ENCODE data around the gene PRAMEF13.

- TF ChIP-seq BMI1 (IDR thresholded peaks at IDR 0.05; ENCODE audit: borderline replicate concordance): no peak
- no peak for TF ChIP-seq NRF1 (conservative IDR thresholded peaks at IDR 0.05; ENCODE audit: low read depth, low read length)
- TF ChIP-seq PKNOX1 (IDR thresholded peaks at IDR 0.05): no peak
- no peak for TF ChIP-seq NBN (IDR thresholded peaks at IDR 0.05)
- no peak for TF ChIP-seq SREBF2 (IDR thresholded peaks at IDR 0.05; ENCODE audit: low read length)
- TF ChIP-seq, protein P1, sequence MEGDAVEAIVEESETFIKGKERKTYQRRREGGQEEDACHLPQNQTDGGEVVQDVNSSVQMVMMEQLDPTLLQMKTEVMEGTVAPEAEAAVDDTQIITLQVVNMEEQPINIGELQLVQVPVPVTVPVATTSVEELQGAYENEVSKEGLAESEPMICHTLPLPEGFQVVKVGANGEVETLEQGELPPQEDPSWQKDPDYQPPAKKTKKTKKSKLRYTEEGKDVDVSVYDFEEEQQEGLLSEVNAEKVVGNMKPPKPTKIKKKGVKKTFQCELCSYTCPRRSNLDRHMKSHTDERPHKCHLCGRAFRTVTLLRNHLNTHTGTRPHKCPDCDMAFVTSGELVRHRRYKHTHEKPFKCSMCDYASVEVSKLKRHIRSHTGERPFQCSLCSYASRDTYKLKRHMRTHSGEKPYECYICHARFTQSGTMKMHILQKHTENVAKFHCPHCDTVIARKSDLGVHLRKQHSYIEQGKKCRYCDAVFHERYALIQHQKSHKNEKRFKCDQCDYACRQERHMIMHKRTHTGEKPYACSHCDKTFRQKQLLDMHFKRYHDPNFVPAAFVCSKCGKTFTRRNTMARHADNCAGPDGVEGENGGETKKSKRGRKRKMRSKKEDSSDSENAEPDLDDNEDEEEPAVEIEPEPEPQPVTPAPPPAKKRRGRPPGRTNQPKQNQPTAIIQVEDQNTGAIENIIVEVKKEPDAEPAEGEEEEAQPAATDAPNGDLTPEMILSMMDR (IDR thresholded peaks at IDR 0.05 in 2 of 3, conservative IDR thresholded peaks at IDR 0.05 in 1 of 3; ENCODE audit: control insufficient read depth in 2 of 3, extremely low read depth in 1 of 3, insufficient read depth in 1 of 3, low read depth in 3 of 3, low read length in 3 of 3): peak; percentile 54 to 83 (median 77)
- no peak for TF ChIP-seq NFIC (IDR thresholded peaks at IDR 0.05; ENCODE audit: low read depth, low read length)
- no peak for TF ChIP-seq POLR2A (IDR thresholded peaks at IDR 0.05; ENCODE audit: low read depth, low read length)
- TF ChIP-seq POLR2AphosphoS5 (IDR thresholded peaks at IDR 0.05; ENCODE audit: low read length): no peak
- no peak for TF ChIP-seq SUZ12 (IDR thresholded peaks at IDR 0.05; ENCODE audit: unreplicated experiment)
Measured at GRCh38 chr1:13228343-13228781, 27.2 kb upstream of the PRAMEF13 start.
